Adipocyte (in vitro differentiated cells): ENCODE results near the gene IGSF9B.
A peak's percentile ranks its signal among the peaks of the same experiment; 100 is the strongest.

ENCODE experiments used
- DNase-seq: peaks from one replicate; pipeline ENCODE4 v3.0.0-alpha.2; 2015; ENCODE audit warnings: low read depth
- H3K27me3 ChIP-seq: replicated peaks from 2 replicates; pipeline ENCODE4 v1.7.0; 2013; ENCODE audit warnings: mild to moderate bottlenecking, low read length, moderate library complexity; ENCODE audit not compliant: control insufficient read depth, insufficient read depth
- H3K36me3 ChIP-seq: 2 replicates; pipeline ENCODE4 v1.7.0; 2013; ENCODE audit warnings: low read length, mild to moderate bottlenecking, moderate library complexity; ENCODE audit not compliant: control insufficient read depth, insufficient read depth, severe bottlenecking
- H3K4me1 ChIP-seq: 2 replicates; pipeline ENCODE4 v1.7.0; 2013; ENCODE audit warnings: mild to moderate bottlenecking, low read length, moderate library complexity; ENCODE audit not compliant: control insufficient read depth, insufficient read depth
- H3K4me3 ChIP-seq: 2 replicates; pipeline ENCODE4 v1.7.0; 2013; ENCODE audit warnings: mild to moderate bottlenecking, low read length, moderate library complexity
- H3K9ac ChIP-seq: 2 replicates; pipeline ENCODE4 v1.7.0; 2013; ENCODE audit warnings: mild to moderate bottlenecking, low read length, moderate library complexity
- H3K9me3 ChIP-seq: 2 replicates; pipeline ENCODE4 v1.7.0; 2013; ENCODE audit warnings: mild to moderate bottlenecking, low read length, moderate library complexity; ENCODE audit not compliant: control insufficient read depth

The IGSF9B gene

GRCh38 chr11:133934599-133935550 lies 21.9 kb downstream of the IGSF9B start:
- no peak overlapping the region for H3K4me3 ChIP-seq
- DNase-seq = peak; percentile 32
- H3K9me3 ChIP-seq = no peaks in the 10 kb centered on the region
- no peak overlapping the region for H3K9ac ChIP-seq
- H3K4me1 ChIP-seq = no peaks in the 10 kb centered on the region
- H3K36me3 ChIP-seq = no peaks in the 10 kb centered on the region
- peaks cover 19% of the 10 kb centered on the region for H3K27me3 ChIP-seq

GRCh38 chr11:133934096-133934495 lies 22.7 kb downstream of the IGSF9B start:
- H3K4me3 ChIP-seq = no peak overlapping the region
- H3K9me3 ChIP-seq = no peaks in the 10 kb centered on the region
- peaks cover 24% of the 10 kb centered on the region for H3K27me3 ChIP-seq
- H3K4me1 ChIP-seq = no peaks in the 10 kb centered on the region
- no peaks in the 10 kb centered on the region for H3K36me3 ChIP-seq
- H3K9ac ChIP-seq = no peak overlapping the region
- DNase-seq = no peak

- no peak for DNase-seq
- Histone ChIP-seq H3K9ac (no peak overlapping the region), H3K9me3 (no peaks in the 10 kb centered on the region), H3K27me3 (peaks cover 10% of the 10 kb centered on the region), H3K36me3 (no peaks in the 10 kb centered on the region), H3K4me3 (no peak overlapping the region), H3K4me1 (no peaks in the 10 kb centered on the region)
Observed at GRCh38 chr11:133931449-133932060, 25.2 kb downstream of the IGSF9B start.

- Histone ChIP-seq H3K27me3 (peaks cover 10% of the 10 kb centered on the region), H3K36me3 (no peaks in the 10 kb centered on the region), H3K4me1 (no peaks in the 10 kb centered on the region), H3K9ac (no peak overlapping the region), H3K4me3 (no peak overlapping the region), H3K9me3 (no peaks in the 10 kb centered on the region)
- no peak for DNase-seq
Observed at GRCh38 chr11:133930767-133931448, 25.9 kb downstream of the IGSF9B start.

GRCh38 chr11:133930053-133930766 lies 26.6 kb downstream of the IGSF9B start:
- Histone ChIP-seq H3K4me3 (no peak overlapping the region), H3K9ac (no peak overlapping the region), H3K36me3 (no peaks in the 10 kb centered on the region), H3K4me1 (no peaks in the 10 kb centered on the region), H3K27me3 (peaks cover 10% of the 10 kb centered on the region), H3K9me3 (no peaks in the 10 kb centered on the region)
- no peak for DNase-seq

GRCh38 chr11:133929401-133930052 lies 27.2 kb downstream of the IGSF9B start:
- DNase-seq = no peak
- Histone ChIP-seq H3K27me3 (peaks cover 10% of the 10 kb centered on the region), H3K36me3 (no peaks in the 10 kb centered on the region), H3K4me3 (no peak overlapping the region), H3K9me3 (no peaks in the 10 kb centered on the region), H3K4me1 (no peaks in the 10 kb centered on the region), H3K9ac (no peak overlapping the region)

GRCh38 chr11:133928628-133929059 lies 28.1 kb downstream of the IGSF9B start:
- Histone ChIP-seq H3K9me3 (no peaks in the 10 kb centered on the region), H3K27me3 (peaks cover 10% of the 10 kb centered on the region), H3K4me1 (no peaks in the 10 kb centered on the region), H3K36me3 (no peaks in the 10 kb centered on the region), H3K9ac (no peak overlapping the region), H3K4me3 (no peak overlapping the region)
- peak; percentile 34 for DNase-seq

GRCh38 chr11:133927690-133928627 lies 28.8 kb downstream of the IGSF9B start:
- DNase-seq = peak; percentile 75
- H3K9ac ChIP-seq = no peak overlapping the region

GRCh38 chr11:133926466-133927246 lies 30.1 kb downstream of the IGSF9B start:
- Histone ChIP-seq H3K9ac (no peak overlapping the region), H3K4me1 (no peaks in the 10 kb centered on the region), H3K4me3 (no peak overlapping the region), H3K9me3 (no peaks in the 10 kb centered on the region), H3K27me3 (peaks cover 12% of the 10 kb centered on the region), H3K36me3 (no peaks in the 10 kb centered on the region)
- DNase-seq = no peak

More at GRCh38 chr11:133927690-133928627, 28.8 kb downstream of the IGSF9B start:
- H3K4me1 ChIP-seq = no peaks in the 10 kb centered on the region
- no peaks in the 10 kb centered on the region for H3K9me3 ChIP-seq
- no peaks in the 10 kb centered on the region for H3K36me3 ChIP-seq
- peaks cover 12% of the 10 kb centered on the region for H3K27me3 ChIP-seq
- no peak overlapping the region for H3K4me3 ChIP-seq
